ENCODE measurements around the gene ZBTB20.
A peak's percentile ranks its signal among the peaks of the same experiment; 100 is the strongest.

The ZBTB20 gene

DNA sequence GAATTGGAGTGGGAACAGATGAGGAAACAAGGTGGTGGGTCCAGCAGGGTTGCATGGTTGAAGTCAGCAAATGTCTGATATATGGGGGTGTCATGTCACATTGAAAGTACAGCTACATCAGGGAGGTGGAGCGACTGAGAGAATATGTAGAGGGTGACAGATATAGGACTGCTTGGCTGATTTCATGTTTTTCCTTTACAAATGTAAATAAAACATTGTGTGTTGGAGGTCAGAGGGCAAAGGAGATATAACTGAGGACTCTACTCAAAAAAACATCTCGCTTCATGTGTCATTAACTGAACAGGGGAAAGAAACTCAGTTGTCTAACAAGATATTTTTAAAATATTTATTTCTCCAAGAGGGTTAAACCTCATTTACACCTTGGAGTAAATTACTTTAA lies 675.6 kb downstream of the ZBTB20 start:
- no peak for DNase-seq (ENCODE audit: low read depth)

DNA sequence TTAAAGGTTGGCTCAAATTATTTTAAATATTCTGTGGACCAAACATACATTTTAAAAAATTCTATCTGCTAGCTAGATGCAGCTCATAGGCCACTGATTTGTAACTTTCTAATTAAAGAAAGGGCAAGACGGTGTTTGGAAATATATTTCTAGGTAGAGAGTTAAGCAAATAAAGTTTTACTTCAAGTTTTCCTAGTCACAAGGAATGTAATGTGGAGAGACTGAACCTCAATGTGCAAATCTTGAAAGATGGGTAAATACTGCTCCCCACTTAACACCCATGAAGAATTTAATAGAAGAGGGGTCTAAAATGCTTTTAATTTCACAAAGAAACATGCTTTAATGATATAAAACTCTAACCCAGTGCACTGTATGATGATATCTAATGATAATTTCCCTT lies 678.0 kb downstream of the ZBTB20 start:
- no peak for DNase-seq (ENCODE audit: low read depth)

DNA sequence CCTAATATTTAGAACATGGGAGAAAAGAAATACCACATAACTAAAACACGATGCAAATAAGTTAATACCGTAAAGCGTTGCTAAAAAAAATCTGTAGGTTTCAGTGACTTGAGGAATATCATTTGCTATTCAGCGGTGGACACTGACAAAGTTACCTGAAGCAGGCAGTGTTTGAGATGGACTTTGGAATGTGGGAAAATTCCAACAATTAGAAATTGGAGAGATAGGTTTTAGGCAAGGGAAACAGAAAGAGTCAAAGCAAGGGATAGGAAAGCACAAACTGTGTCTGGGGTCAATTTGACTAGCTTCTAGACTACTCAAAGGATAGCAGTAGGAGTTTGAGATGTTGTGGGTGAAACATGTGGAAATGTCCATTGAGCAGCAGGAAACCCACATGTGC lies 680.3 kb downstream of the ZBTB20 start:
- no peak for DNase-seq (ENCODE audit: low read depth)

GRCh38 chr3:114466251-114466650 lies 680.8 kb downstream of the ZBTB20 start:
- DNase-seq (ENCODE audit: low read depth) = no peak

GRCh38 chr3:114464548-114464947 lies 682.5 kb downstream of the ZBTB20 start:
- no peak for DNase-seq (ENCODE audit: low read depth)

DNA sequence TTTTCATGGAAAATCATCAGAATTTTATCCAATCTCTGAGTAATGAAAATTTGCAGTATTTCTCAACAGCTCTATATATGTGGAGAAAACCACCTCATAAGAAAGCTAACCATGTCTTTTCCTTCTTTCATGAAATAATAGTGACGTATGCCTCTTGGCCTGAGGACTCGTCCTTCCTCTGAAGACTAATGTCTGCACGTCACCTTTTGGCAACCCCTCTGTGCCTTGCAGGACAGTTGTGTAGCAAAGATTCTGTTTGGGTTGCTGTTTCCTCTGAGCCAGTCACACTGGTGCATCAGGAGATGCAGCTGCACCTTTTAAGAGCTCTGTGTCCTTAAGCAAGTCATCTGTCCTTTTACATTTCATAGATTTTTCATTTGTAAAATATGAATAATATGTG lies 684.3 kb downstream of the ZBTB20 start:
- DNase-seq (ENCODE audit: low read depth) = no peak

GRCh38 chr3:114460459-114460858 lies 686.6 kb downstream of the ZBTB20 start:
- no peak for DNase-seq (ENCODE audit: low read depth)

DNA sequence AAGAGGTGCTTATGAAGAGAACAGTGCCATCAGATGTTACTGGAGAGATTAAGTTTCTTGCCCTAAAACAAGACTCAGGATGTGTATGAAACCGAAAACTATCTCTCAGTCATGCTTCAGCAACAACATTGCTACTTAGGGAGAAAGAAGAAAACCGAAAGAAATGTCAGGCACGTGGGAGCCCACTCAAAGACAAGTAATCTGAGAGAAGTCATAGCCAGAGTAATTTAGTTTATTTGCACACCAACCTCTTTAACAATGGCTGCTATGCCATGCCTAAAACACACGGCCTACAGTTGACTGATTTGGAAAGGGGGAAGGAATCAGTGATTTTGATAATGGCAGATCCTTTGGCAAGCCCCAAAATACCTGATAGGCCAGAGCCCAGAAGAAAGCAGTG lies 690.3 kb downstream of the ZBTB20 start:
- no peak for DNase-seq (ENCODE audit: low read depth)

DNA sequence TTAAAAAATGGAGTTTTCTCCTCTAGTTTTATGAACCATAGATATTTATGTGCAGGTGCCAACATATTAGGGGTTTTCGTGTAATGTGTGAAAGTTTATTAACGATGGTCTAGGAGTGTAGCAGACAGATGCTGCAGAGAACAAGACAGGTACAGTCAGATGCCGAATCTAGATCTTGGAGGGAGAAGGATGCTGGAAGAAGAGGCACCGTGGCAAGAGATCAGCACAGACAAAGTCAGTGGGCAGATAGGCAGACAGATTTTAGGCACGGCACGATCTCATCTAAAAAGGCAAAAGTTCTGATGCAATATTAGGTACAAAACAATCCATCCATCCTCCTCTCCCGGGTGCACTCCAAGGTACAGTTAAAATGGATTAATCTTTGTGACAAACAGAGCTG lies 691.7 kb downstream of the ZBTB20 start:
- DNase-seq (ENCODE audit: low read depth) = no peak

DNA sequence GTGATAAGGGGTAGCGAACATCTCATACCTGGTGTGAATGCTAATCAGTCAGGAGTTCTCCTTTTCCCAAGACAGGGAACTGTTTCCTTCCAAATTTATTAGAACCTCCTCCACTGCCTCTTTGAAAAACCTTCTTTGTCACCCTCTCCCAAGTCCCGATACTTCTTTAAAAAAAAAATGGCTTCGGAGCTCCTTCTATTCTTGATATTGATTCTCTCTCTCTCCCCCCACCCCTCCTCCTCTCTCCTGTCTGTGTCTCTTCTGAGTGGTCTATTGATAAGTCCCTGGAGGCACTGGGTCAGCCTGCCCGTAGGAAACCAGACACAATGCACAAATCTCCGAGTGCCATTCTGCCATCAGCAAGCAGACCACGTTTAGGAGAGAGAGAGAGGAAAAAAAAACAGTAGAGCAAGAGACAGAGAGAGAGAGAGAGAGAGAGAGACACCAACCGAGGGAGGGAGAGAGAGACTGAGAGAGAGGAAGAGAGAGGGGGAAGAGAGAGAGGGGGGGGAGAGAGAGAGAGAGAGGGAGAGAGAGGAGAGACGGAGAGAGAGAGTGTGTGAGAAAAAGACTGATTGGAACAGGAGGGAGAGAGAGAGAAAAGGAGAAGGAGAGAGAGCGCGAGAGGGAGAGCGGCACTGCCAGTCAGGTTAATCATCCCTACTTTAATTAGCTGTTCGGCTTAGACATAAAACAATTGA lies 692.4 kb downstream of the ZBTB20 start:
- DNase-seq (ENCODE audit: low read depth) = peak; percentile 47

- DNase-seq (ENCODE audit: low read depth) = no peak
Observed at GRCh38 chr3:114453361-114453780, 693.7 kb downstream of the ZBTB20 start.

GRCh38 chr3:114452937-114453336 lies 694.2 kb downstream of the ZBTB20 start:
- DNase-seq (ENCODE audit: low read depth) = no peak

- DNase-seq (ENCODE audit: low read depth) = no peak
Observed at GRCh38 chr3:114452256-114452655, 694.8 kb downstream of the ZBTB20 start.

- peak; percentile 68 for DNase-seq (ENCODE audit: low read depth)
Observed at GRCh38 chr3:114451561-114452018, 695.5 kb downstream of the ZBTB20 start.

DNA sequence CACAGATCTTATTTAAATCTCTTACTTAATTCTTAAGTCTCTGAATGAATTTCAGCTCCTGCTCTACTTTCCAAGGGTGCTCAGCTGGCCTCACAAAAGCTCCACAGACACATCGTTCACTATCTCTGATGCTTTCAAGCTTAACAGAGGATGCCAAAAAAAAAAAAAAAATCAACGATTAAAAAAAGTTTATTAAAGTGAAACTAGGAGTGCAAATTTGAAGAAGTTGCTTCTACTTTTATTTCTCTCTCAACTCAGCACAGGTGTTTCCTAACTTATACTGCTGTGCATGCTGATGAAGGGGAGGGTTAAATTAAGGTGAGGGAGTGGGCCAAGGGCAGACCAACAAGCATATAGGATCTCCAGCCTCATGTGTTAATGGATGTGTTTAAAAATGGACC lies 696.0 kb downstream of the ZBTB20 start:
- no peak for DNase-seq (ENCODE audit: low read depth)

- DNase-seq (ENCODE audit: low read depth) = no peak
Observed at GRCh38 chr3:114450008-114450596, 697.0 kb downstream of the ZBTB20 start.

- DNase-seq (ENCODE audit: low read depth) = peak; percentile 18
Observed at GRCh38 chr3:114449271-114450007, 697.6 kb downstream of the ZBTB20 start.

- peak; percentile 38 for DNase-seq (ENCODE audit: low read depth)
Observed at GRCh38 chr3:114447950-114448479, 699.1 kb downstream of the ZBTB20 start.

GRCh38 chr3:114447545-114447944 lies 699.5 kb downstream of the ZBTB20 start:
- no peak for DNase-seq (ENCODE audit: low read depth)

GRCh38 chr3:114446600-114446999 lies 700.5 kb downstream of the ZBTB20 start:
- no peak for DNase-seq (ENCODE audit: low read depth)

DNA sequence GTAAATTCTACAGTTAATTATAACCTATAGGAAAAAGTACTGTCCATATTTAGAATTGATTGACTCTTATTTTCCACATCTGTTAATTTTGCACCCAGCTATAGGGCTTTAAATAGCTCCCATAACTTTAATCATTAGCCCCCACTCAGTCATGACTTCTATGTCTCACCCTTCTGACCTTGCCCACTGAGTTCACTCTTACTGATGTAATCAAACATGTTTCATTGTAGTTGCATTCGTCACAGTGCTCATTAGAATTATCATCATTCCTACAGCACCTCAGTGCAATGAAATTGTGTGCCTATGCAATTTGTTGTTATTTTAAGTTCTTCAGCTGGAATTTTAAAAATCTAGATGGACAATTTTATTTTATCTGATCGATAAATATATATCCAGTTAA lies 701.9 kb downstream of the ZBTB20 start:
- no peak for DNase-seq (ENCODE audit: low read depth)

GRCh38 chr3:114444216-114444615 lies 702.9 kb downstream of the ZBTB20 start:
- no peak for DNase-seq (ENCODE audit: low read depth)

DNA sequence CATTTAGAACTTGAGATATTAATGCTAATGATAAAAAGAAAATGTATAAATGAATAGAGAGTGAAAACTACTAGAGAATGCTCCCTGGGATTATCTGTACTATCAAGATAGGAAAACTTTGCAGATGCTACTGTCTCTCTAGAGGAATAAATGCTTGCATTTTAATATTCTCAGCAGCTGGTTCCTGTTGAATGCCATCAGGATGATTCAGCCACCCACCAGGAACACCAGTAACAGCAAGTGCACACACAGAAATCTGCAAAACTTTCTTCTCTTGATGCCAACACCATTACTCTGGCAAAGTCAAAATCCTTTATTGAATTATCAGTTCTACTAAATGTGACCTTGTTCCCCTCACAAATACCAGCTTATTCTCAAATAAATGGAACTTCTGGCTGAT lies 704.8 kb downstream of the ZBTB20 start:
- peak; percentile 35 for DNase-seq (ENCODE audit: low read depth)

Data from fibroblast of gingiva (primary cell).